GM10266 (cell line): ENCODE data around the gene SCO2.

ENCODE experiments used
- DNase-seq: peaks from one replicate; pipeline ENCODE4 v3.0.0; 2012; ENCODE audit errors: extremely low spot score
- TF ChIP-seq, protein P1 (sequence below): IDR thresholded peaks from 2 replicates; pipeline ENCODE4 v1.5.1; 2012; ENCODE audit warnings: mild to moderate bottlenecking, low read depth; ENCODE audit not compliant: control insufficient read depth, insufficient read depth; ENCODE audit errors: missing control alignments

The SCO2 gene

DNA sequence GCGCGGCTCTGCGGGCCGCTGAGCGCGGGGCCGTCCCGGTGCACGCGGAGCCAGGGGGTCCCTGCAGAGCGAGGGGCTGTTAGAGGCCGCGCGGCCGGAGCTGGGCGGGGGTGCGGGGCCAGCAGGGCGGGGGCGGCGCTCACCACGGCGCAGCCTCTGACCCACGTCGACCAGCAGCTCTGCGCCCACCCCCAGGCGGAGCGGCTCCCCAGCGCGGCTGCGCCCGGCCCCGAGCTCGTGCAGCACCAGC is 385 bp upstream of the SCO2 start:
- DNase-seq = no peak
- TF ChIP-seq, protein P1, sequence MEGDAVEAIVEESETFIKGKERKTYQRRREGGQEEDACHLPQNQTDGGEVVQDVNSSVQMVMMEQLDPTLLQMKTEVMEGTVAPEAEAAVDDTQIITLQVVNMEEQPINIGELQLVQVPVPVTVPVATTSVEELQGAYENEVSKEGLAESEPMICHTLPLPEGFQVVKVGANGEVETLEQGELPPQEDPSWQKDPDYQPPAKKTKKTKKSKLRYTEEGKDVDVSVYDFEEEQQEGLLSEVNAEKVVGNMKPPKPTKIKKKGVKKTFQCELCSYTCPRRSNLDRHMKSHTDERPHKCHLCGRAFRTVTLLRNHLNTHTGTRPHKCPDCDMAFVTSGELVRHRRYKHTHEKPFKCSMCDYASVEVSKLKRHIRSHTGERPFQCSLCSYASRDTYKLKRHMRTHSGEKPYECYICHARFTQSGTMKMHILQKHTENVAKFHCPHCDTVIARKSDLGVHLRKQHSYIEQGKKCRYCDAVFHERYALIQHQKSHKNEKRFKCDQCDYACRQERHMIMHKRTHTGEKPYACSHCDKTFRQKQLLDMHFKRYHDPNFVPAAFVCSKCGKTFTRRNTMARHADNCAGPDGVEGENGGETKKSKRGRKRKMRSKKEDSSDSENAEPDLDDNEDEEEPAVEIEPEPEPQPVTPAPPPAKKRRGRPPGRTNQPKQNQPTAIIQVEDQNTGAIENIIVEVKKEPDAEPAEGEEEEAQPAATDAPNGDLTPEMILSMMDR = no peak

DNA sequence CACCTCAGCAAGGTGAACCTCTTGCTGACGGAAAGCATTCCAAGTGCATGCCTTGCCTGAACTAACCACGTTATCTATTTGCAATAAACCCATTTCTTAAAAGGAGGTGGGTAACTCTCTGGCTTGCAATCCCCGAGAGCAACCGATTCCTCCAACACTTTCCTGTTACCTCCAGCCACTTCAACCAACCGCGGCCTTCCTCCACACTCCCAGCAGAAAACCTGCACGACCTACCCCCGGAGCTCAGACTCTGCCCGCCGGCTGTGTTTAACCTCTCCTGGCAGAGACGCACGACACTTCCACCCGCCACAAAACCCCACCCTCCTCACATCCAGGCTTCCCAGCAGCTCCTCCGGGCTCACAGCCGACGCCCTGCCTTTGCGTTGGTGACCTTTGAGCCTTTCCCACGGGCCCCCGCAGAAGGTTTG is 708 bp downstream of the SCO2 start:
- TF ChIP-seq, protein P1 = no peak
- DNase-seq = no peak

DNA sequence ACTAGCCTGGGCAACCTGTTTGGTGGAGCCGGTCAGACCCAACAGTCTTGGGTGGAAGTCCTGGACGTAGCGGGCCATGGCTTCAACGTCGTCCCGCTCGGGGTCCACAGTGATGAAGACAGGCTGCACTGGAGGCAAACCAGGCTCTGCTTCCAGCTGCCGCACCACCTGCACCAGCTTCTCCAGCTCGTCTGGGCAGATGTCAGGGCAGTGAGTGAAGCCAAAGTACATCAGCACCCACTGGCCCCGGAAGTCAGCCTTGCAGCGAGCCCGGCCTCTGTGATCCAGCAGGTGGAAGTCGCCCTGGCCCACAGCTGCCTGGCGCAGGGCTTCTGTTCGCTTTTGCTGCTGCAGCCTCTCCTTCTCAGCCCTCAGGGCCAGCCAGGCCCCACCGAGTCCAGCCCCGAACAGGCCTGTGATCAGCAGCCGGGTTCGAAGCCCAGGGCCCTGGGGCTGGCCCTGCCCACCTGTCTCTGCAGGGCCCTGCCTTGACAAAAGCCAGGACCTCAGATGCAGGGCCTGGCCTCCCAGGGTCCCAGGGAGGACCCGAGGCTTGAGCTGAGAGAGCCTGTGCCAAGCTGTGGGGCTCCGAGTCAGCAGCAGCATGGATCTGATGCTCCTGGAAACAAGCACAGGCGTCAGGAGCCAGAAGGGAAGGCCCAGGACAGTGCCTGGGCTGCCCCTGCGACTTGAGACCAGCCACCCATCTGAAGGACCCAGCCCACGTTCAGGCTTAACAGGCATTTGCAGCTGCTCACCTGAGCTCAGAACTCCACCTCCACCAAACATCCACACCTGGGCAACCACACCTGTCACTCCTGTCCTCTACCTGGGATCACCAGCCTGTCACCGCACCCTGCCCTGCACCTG is 1.4 kb downstream of the SCO2 start:
- DNase-seq = no peak
- TF ChIP-seq, protein P1 = no peak

GRCh38 chr22:50523458-50523805 is 2.0 kb downstream of the SCO2 start:
- no peak for DNase-seq
- TF ChIP-seq, protein P1 = no peak

- TF ChIP-seq, protein P1 = no peak
- no peak for DNase-seq
Measured at GRCh38 chr22:50522806-50523438, 2.5 kb downstream of the SCO2 start.

GRCh38 chr22:50522208-50522805 is 3.1 kb downstream of the SCO2 start:
- DNase-seq = no peak
- TF ChIP-seq, protein P1 = no peak

DNA sequence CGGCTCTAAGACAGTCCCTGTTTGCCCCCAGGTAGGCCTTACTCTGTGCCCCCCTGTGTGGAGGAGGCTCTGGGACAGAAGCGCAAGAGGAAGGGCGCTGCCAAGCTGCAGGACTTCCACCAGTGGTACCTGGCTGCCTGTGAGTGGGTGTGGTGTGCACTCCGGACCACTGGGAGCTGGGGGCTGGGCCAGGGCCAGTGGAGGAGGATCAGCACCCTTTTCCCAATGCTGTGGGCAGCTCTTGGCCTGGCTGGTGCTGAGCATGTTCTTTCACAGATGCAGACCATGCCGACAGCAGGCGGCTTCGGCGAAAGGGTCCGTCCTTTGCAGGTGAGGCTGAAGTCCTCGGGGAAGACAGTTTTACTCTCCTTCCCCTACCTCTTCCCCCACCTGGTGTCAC is 3.7 kb downstream of the SCO2 start:
- no peak for DNase-seq
- TF ChIP-seq, protein P1 = no peak
